Fibroblast of pulmonary artery (primary cell): ENCODE results near the gene ALDH7A1.

Experiments
- DNase-seq: peaks from one replicate; pipeline ENCODE4 v3.0.0-alpha.2; 2010; ENCODE audit warnings: low read depth
- H3K4me3 ChIP-seq: replicated peaks from 2 replicates; pipeline ENCODE4 v1.5.1; 2011; ENCODE audit warnings: low read depth, mild to moderate bottlenecking, control low read depth, low read length, moderate library complexity
- CTCF ChIP-seq: IDR thresholded peaks from 2 replicates; pipeline ENCODE4 v1.5.1; 2011; ENCODE audit warnings: mild to moderate bottlenecking, control low read depth, low read length, inconsistent platforms; ENCODE audit errors: missing control alignments

Gene ALDH7A1

GRCh38 chr5:126511961-126512360 lies 83.1 kb downstream of the ALDH7A1 start:
- no peak for DNase-seq
- no peak for TF ChIP-seq CTCF
- no peak overlapping the region for H3K4me3 ChIP-seq

DNA sequence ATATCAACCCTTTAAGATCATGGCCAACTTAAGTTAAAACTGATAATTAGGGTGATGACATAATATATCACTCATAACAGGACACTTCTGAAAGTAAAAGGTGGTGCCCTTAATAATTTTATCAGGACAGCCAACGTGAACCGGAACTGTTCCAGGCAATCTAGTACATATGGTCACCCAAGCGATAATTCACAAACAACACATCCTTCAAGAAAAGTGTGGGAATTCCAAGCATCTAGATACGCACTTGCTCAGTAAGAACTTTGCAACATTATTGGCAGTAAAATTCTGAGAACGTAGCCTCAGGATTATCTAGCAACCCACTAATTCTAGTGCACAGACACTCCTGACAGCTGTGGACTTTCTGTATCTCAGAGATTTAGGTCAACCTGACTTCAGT lies 85.7 kb downstream of the ALDH7A1 start:
- H3K4me3 ChIP-seq, result no peak overlapping the region
- DNase-seq, result peak; percentile 46
- no peak for TF ChIP-seq CTCF

DNA sequence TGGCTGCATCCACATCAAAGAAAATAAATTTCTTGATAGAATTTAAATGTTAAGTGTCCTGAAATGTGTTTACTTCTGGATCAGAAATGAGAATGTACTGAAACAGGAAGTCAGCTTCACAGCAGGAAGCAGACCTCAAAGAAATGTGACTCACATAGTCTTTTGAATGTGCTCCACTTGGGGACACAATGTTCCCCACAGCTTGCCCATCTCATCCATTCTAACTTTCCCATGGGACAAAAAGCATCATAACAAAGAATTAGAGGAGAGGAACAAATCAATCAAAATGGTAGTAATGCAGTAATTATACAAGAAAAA lies 86.1 kb downstream of the ALDH7A1 start:
- DNase-seq, result peak; percentile 64
- no peak overlapping the region for H3K4me3 ChIP-seq
- no peak for TF ChIP-seq CTCF

- no peak for TF ChIP-seq CTCF
- no peak for DNase-seq
- no peak overlapping the region for H3K4me3 ChIP-seq
Observed at GRCh38 chr5:126508251-126508961, 86.6 kb downstream of the ALDH7A1 start.

DNA sequence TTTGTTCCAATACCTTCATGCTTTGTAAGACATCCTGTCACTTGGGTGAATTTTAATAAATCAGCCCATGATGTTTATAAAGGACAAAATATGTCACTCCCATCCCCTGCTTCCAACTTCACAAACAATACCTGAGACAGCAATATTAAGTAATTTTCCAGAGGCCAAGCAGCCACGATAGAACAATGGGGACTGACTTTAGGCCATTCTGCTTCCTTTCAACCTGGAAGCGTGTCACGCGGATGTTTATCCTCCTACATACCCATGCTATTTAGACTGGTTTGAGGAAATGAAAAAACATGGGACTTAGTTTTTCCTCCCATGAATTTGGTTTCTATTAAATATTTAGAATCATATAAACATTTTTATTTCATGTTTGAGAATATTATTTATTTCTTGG lies 88.9 kb downstream of the ALDH7A1 start:
- TF ChIP-seq CTCF, result no peak
- DNase-seq, result no peak
- H3K4me3 ChIP-seq, result no peak overlapping the region

- no peak for TF ChIP-seq CTCF
- peak; percentile 82 for DNase-seq
- no peak overlapping the region for H3K4me3 ChIP-seq
Observed at GRCh38 chr5:126503602-126504104, 91.4 kb downstream of the ALDH7A1 start.

- TF ChIP-seq CTCF, result no peak
Observed at GRCh38 chr5:126501448-126501847, 93.6 kb downstream of the ALDH7A1 start.

More at GRCh38 chr5:126501448-126501847, 93.6 kb downstream of the ALDH7A1 start:
- DNase-seq, result no peak
- no peak overlapping the region for H3K4me3 ChIP-seq
